ENCODE data around the gene CCSER1. TPM values are rescaled to one million over a fixed set of nuclear protein-coding genes. Genes with fewer than 3 reads are reported as not detected.

Gene CCSER1
- total and polyA plus RNA-seq, 2 of the 8 experiments (the other 6 are each of a cell fraction or from before 2014, with no cell fraction given) = 0.26 to 0.84 TPM

GRCh38 chr4:90476019-90476418 lies 348.8 kb downstream of the CCSER1 start:
- H2AFZ ChIP-seq (ENCODE audit: low read length) = 0 out of 2 replicates have a peak overlapping the region, but pooled peaks have one; percentile 49
- H3K14ac ChIP-seq (ENCODE audit: insufficient read length) = no peak overlapping the region
- no peak overlapping the region for H3K23ac ChIP-seq (ENCODE audit: insufficient read length)
- FAIRE-seq (no peak), DNase-seq (ENCODE audit: low read depth in 1 of 2, low spot score in 2 of 2) (no peak)
- no peaks in the 10 kb centered on the region for H3K4me1 ChIP-seq (replicated peaks in 1 of 4; ENCODE audit: control insufficient read depth in 3 of 4, insufficient read depth in 4 of 4, low read length in 3 of 4)
- H3K23me2 ChIP-seq (ENCODE audit: low read depth, low read length) = no peaks in the 10 kb centered on the region
- ChIA-PET CTCF (ENCODE audit: partially characterized antibody) (interaction anchor here (0.6 kb wide), 1 partner anchor 355 kb away, joined by 3 read pairs; no protein-coding TSS in a partner anchor), POLR2A (ENCODE audit: partially characterized antibody) (no interaction called here)
- H4K20me1 ChIP-seq (replicated peaks in 1 of 2; ENCODE audit: control insufficient read depth in 1 of 2, insufficient read depth in 2 of 2, low read length in 2 of 2) = no peaks in the 10 kb centered on the region
- H3K4ac ChIP-seq (replicated peaks; ENCODE audit: insufficient read length, low read depth, low read length) = no peak overlapping the region
- no peak overlapping the region for H4K5ac ChIP-seq (ENCODE audit: insufficient read length, low read depth, low read length)
- H2BK15ac ChIP-seq (ENCODE audit: low read length) = no peak overlapping the region
- no peak overlapping the region for H2BK20ac ChIP-seq (ENCODE audit: low read length)
- no peak overlapping the region for H3K18ac ChIP-seq (ENCODE audit: extremely low read depth, low read length)
- H3K9ac ChIP-seq (replicated peaks in 1 of 4; ENCODE audit: extremely low read depth in 1 of 4, low read depth in 3 of 4, low read length in 3 of 4) = no peak overlapping the region
- H4K91ac ChIP-seq (replicated peaks; ENCODE audit: insufficient read length, low read length) = no peak overlapping the region
- no peak for TF ChIP-seq RNF2 (IDR thresholded peaks at IDR 0.05; ENCODE audit: borderline replicate concordance, low read depth, low read length, missing control alignments, poor library complexity, severe bottlenecking)
- H2AK5ac ChIP-seq (ENCODE audit: low read depth, low read length) = no peak overlapping the region
- H2BK12ac ChIP-seq (ENCODE audit: low read depth, low read length) = no peak overlapping the region
- WGBS, 2 experiments (ENCODE audit: extremely low coverage in 1 of 2, insufficient coverage in 1 of 2, insufficient read length in 1 of 2, insufficient replicate concordance in 2 of 2, low coverage in 1 of 2, low lambda C conversion rate in 2 of 2, missing lambda C conversion rate in 1 of 2) = 83% methylated on average over 6 of the region's 6 CpGs; no CpG with 5 or more reads in 1 of the 2 experiments
- H3K36me3 ChIP-seq (ENCODE audit: control insufficient read depth in 2 of 4, insufficient read depth in 4 of 4, low read length in 3 of 4) = no peaks in the 10 kb centered on the region
- no peaks in the 10 kb centered on the region for H3K79me1 ChIP-seq (ENCODE audit: low read depth, low read length)
- H3K9me3 ChIP-seq (ENCODE audit: insufficient read depth in 2 of 2, low read depth in 1 of 2, low read length in 1 of 2) = no peaks in the 10 kb centered on the region
- no peak overlapping the region for H3K4me3 ChIP-seq (ENCODE audit: extremely low read depth in 1 of 4, insufficient read depth in 2 of 4, low read depth in 3 of 4, low read length in 4 of 4)
- H3K4me2 ChIP-seq (ENCODE audit: insufficient read depth in 1 of 2, low read depth in 2 of 2, low read length in 2 of 2) = no peak overlapping the region
- H3K79me2 ChIP-seq (ENCODE audit: control insufficient read depth in 1 of 2, insufficient read depth in 2 of 2, low read length in 2 of 2) = no peaks in the 10 kb centered on the region
- no peak overlapping the region for H4K8ac ChIP-seq (ENCODE audit: extremely low read depth, insufficient read depth, low read length)
- H3K56ac ChIP-seq (replicated peaks; ENCODE audit: insufficient read length, low read depth, low read length) = no peak overlapping the region
- no peak overlapping the region for H2BK5ac ChIP-seq (ENCODE audit: low read depth, low read length)
- no peak overlapping the region for H3K27ac ChIP-seq (ENCODE audit: low read depth, low read length)
- no peaks in the 10 kb centered on the region for H3K27me3 ChIP-seq (replicated peaks in 1 of 4; ENCODE audit: control insufficient read depth in 3 of 4, extremely low read depth in 1 of 4, insufficient read depth in 3 of 4, low read length in 3 of 4)
- no peak overlapping the region for H2BK120ac ChIP-seq (replicated peaks; ENCODE audit: low read depth, low read length)
